ENCODE data around the gene DIAPH2.

DNA sequence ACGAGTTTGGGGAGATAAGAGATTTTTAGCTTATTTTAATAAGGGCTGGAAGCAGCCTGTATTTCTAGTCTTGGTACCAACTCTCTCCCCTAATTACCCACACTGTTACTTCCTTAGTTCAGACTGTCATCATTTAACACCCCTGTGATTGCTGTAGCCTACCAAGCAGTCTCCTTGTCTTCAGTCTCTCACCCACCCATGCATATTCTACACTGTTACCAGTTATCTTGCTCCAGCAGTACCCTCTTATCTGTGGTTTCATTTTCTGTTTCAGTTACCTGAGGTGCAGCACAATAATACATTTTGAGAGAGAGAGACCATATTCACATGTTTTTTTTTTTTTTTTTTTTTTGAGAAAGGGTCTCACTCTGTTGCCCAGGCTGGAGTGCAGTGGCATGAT, 80.2 kb downstream of the DIAPH2 start:
- TF ChIP-seq, protein P1, sequence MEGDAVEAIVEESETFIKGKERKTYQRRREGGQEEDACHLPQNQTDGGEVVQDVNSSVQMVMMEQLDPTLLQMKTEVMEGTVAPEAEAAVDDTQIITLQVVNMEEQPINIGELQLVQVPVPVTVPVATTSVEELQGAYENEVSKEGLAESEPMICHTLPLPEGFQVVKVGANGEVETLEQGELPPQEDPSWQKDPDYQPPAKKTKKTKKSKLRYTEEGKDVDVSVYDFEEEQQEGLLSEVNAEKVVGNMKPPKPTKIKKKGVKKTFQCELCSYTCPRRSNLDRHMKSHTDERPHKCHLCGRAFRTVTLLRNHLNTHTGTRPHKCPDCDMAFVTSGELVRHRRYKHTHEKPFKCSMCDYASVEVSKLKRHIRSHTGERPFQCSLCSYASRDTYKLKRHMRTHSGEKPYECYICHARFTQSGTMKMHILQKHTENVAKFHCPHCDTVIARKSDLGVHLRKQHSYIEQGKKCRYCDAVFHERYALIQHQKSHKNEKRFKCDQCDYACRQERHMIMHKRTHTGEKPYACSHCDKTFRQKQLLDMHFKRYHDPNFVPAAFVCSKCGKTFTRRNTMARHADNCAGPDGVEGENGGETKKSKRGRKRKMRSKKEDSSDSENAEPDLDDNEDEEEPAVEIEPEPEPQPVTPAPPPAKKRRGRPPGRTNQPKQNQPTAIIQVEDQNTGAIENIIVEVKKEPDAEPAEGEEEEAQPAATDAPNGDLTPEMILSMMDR (conservative IDR thresholded peaks at IDR 0.05 in 1 of 2, IDR thresholded peaks at IDR 0.05 in 1 of 2; ENCODE audit: low read depth in 1 of 2, low read length in 2 of 2), result no peak
- TF ChIP-seq EZH2 (IDR thresholded peaks at IDR 0.05; ENCODE audit: low read length, missing control alignments), result no peak

Measured in fibroblast of lung (primary cell).